Rectal smooth muscle tissue (tissue), 1 donor: ENCODE measurements around the gene FLNC.

Experiments used
- H3K27ac ChIP-seq: one replicate; pipeline ENCODE4 v1.7.0; 2013; ENCODE audit warnings: low read depth, low read length, inconsistent platforms
- H3K27me3 ChIP-seq: one replicate; pipeline ENCODE4 v1.7.0; 2013; ENCODE audit warnings: low read length; ENCODE audit not compliant: control insufficient read depth, insufficient read depth
- H3K36me3 ChIP-seq: one replicate; pipeline ENCODE4 v1.7.0; 2013; ENCODE audit warnings: low read length; ENCODE audit not compliant: control insufficient read depth, insufficient read depth
- H3K4me1 ChIP-seq: one replicate; pipeline ENCODE4 v1.7.0; 2013; ENCODE audit warnings: low read length; ENCODE audit not compliant: control insufficient read depth, insufficient read depth
- H3K4me3 ChIP-seq: one replicate; pipeline ENCODE4 v1.7.0; 2013; ENCODE audit warnings: low read length
- H3K9ac ChIP-seq: one replicate; pipeline ENCODE4 v1.7.0; 2013; ENCODE audit warnings: low read length

Gene FLNC

GRCh38 chr7:128876978-128877755 is 47.0 kb downstream of the FLNC start:
- Histone ChIP-seq H3K9ac (no peak overlapping the region), H3K27me3 (no peaks in the 10 kb centered on the region), H3K4me3 (no peak overlapping the region), H3K4me1 (no peaks in the 10 kb centered on the region), H3K36me3 (no peaks in the 10 kb centered on the region), H3K27ac (no peak overlapping the region)

GRCh38 chr7:128877756-128878120 is 47.5 kb downstream of the FLNC start:
- Histone ChIP-seq H3K4me1 (no peaks in the 10 kb centered on the region), H3K9ac (no peak overlapping the region), H3K36me3 (no peaks in the 10 kb centered on the region), H3K27me3 (no peaks in the 10 kb centered on the region), H3K27ac (no peak overlapping the region), H3K4me3 (no peak overlapping the region)

- Histone ChIP-seq H3K4me3 (no peak overlapping the region), H3K9ac (no peak overlapping the region), H3K27ac (no peak overlapping the region), H3K27me3 (no peaks in the 10 kb centered on the region), H3K36me3 (no peaks in the 10 kb centered on the region), H3K4me1 (no peaks in the 10 kb centered on the region)
Measured at GRCh38 chr7:128878226-128879105, 48.3 kb downstream of the FLNC start.

- no peak overlapping the region for H3K9ac ChIP-seq
- H3K27ac ChIP-seq = no peak overlapping the region
- H3K4me3 ChIP-seq = no peak overlapping the region
- no peaks in the 10 kb centered on the region for H3K27me3 ChIP-seq
- H3K4me1 ChIP-seq = no peaks in the 10 kb centered on the region
- no peaks in the 10 kb centered on the region for H3K36me3 ChIP-seq
Measured at GRCh38 chr7:128879461-128879938, 49.3 kb downstream of the FLNC start.

DNA sequence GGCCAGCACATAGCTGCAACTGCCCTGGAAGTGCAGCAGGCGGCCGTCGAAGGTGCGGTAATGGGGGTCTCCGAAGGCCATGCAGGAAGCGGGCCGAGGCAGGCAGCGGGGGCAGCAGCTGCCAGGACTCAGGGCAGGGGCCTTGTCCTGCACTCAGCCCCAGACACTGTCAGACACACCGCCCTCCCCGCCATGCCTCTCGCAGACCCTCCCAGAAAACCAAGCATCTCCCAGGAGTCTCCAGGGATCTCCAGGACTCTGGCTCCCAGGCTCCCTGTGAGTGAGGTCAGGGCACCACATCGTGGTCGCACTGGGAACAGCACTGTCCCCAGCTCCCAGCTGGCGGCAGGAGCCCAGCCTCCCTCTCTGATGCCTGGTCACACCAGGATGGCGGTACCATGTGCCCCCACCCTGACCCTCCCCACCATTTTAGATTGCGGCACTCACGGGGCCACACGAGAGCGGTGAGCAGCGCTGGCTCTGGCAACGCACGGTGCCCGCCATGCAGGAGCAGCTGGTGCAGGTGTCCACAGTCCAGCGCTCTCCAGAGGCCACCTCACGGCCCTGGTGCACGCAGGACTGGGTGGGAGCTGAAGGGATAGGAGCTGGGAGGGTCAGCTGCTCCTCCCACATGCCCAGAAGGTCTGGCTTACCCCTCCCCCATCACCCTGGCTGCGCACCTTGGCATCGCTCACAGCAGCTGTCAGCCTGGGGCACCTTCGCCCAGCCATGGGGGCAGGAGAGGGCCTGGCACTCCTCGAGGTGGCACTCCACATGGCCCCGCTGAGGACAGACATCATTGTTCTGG is 49.9 kb downstream of the FLNC start:
- no peak overlapping the region for H3K9ac ChIP-seq
- no peak overlapping the region for H3K27ac ChIP-seq
- no peaks in the 10 kb centered on the region for H3K36me3 ChIP-seq
- no peak overlapping the region for H3K4me3 ChIP-seq
- no peaks in the 10 kb centered on the region for H3K4me1 ChIP-seq
- H3K27me3 ChIP-seq = no peaks in the 10 kb centered on the region

GRCh38 chr7:128880791-128881457 is 50.7 kb downstream of the FLNC start:
- H3K27me3 ChIP-seq = no peaks in the 10 kb centered on the region
- no peak overlapping the region for H3K27ac ChIP-seq
- H3K4me3 ChIP-seq = no peak overlapping the region
- no peak overlapping the region for H3K9ac ChIP-seq
- H3K36me3 ChIP-seq = no peaks in the 10 kb centered on the region
- H3K4me1 ChIP-seq = no peaks in the 10 kb centered on the region

DNA sequence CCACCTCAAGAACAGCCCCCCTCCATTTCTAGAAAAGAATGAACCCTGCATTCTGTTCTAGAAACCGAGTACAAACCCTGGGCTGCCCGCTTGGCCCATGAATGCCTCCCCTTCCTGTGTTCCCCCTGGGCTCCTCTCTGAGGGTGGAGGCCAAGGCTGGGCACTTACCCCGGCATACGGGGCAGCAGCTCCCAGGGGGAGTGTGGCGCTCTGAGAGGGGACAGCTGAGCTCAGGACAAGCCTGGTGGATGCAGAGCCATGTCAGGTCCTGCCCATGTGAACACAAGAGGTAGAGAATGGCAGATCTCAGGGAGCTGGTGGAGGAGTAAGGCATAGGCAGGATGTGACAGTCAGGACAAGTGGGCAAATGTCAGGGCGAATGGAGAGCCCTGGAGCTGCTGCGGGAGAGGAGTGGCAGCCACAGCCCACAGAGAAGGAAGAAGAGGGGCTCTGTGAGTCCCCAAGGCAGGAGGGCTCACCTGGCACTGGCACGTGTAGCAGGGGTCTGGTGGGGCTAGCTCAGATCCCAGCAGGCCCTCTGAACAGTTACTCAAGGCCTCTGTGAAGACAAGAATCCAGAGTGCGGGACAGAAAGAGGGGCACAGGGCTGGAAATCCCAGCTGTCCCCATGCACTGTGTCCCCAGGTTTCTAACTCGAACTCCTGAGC is 51.4 kb downstream of the FLNC start:
- Histone ChIP-seq H3K36me3 (no peaks in the 10 kb centered on the region), H3K27me3 (no peaks in the 10 kb centered on the region), H3K4me3 (no peak overlapping the region), H3K4me1 (no peaks in the 10 kb centered on the region), H3K9ac (no peak overlapping the region), H3K27ac (no peak overlapping the region)

- H3K36me3 ChIP-seq = no peaks in the 10 kb centered on the region
- no peaks in the 10 kb centered on the region for H3K27me3 ChIP-seq
- H3K4me1 ChIP-seq = no peaks in the 10 kb centered on the region
- H3K27ac ChIP-seq = no peak overlapping the region
- H3K9ac ChIP-seq = no peak overlapping the region
- H3K4me3 ChIP-seq = no peak overlapping the region
Measured at GRCh38 chr7:128882134-128882533, 51.9 kb downstream of the FLNC start.

DNA sequence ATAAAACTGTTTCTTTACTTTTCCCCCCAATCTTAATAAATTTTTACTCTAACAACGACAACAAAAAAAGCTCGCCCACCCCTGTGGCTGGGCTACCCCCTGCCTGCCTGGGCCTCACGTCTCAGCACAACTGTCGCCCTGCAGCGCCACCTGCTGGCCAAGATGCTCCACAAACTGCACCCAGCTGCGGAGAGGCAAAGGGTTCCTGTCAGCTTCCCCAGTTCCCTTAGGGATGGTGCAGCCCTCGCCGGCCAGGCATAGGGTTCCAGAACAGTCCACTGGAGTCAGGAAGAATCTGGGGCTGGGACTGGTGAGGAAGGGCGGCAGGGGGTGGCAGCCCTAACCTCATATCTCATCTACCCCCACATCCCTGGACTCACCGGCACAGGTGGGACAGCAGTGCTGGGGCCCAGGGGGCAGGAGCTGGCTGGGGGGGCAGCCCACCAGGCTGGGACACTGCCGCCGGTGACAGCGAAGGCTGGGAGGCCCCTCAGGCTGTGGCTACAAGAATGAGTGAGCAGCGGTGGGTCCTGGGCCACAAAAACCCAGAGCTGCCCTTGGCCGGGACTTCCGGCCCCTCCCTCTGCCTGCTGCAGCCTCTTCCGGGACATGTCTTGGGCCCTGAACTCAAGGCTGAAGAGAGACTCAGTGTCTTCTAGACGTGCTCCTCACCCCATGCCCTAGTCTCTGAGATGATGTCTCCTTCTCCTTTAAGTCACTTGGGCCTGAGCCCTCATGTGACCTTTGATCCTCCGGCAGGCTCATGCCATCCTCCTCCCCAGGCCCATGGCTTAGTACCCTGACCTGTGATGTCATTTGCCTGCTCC is 53.6 kb downstream of the FLNC start:
- H3K9ac ChIP-seq = no peak overlapping the region
- H3K4me1 ChIP-seq = no peaks in the 10 kb centered on the region
- peaks cover 4% of the 10 kb centered on the region for H3K27me3 ChIP-seq
- H3K4me3 ChIP-seq = no peak overlapping the region
- H3K27ac ChIP-seq = no peak overlapping the region
- no peaks in the 10 kb centered on the region for H3K36me3 ChIP-seq

DNA sequence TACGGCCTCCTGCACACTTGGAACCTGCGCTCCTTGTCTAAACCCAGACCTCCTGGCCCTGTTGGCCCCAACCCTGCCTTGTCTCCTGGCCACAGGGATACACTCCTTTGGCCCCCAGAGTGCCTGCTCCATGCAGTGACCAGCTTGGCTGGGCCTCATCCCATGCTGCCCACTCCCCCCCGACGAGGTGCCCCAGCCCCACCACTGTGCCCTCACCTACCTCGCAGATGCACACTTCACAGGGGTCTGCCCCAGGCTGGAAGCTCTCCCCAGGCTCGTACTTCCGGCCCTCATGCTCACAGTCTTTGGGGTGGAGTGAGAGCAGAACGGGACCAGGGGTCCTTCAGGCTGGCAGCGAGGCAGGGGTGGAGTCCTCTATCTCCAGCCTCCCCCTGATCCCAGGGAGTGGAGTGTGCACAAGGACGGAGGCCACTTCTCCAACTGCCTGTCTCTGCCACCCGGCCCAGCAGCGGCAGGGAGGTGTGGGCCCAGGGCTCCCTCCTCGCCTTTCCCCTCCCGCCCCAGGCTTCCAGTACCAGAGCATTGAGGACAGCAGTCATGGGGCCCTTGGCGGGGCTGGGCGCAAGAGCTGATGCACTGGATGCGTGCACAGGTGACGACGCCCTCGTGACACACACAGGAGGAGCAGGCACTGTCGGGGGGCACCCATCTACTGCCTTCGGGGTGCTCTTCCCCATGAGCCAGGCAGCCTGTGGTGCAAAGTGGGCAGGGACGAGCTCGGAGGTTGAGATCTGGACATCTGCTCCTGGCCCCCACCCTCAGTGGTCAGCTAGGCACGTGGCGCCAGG is 54.6 kb downstream of the FLNC start:
- Histone ChIP-seq H3K27me3 (peaks cover 4% of the 10 kb centered on the region), H3K9ac (no peak overlapping the region)

More for the DNA sequence above, 54.6 kb downstream of the FLNC start:
- no peak overlapping the region for H3K4me3 ChIP-seq
- H3K27ac ChIP-seq = no peak overlapping the region
- H3K36me3 ChIP-seq = no peaks in the 10 kb centered on the region
- H3K4me1 ChIP-seq = no peaks in the 10 kb centered on the region
